Endodermal cell (in vitro differentiated cells): ENCODE data around the gene DHTKD1. TPM values are rescaled to one million over a fixed set of nuclear protein-coding genes. Genes with fewer than 3 reads are reported as not detected.

Source experiments
- DNase-seq: peaks from one replicate; pipeline ENCODE4 v3.0.0-alpha.2; 2017
- H3K27ac ChIP-seq: 2 replicates; pipeline ENCODE4 v1.5.1; 2013; ENCODE audit warnings: mild to moderate bottlenecking, low read depth, low read length, moderate library complexity
- H3K27me3 ChIP-seq: 2 replicates; pipeline ENCODE4 v1.6.1; 2013; ENCODE audit warnings: mild to moderate bottlenecking, low read length, moderate library complexity; ENCODE audit not compliant: insufficient read depth, control insufficient read depth, poor library complexity, severe bottlenecking
- H3K36me3 ChIP-seq: 2 replicates; pipeline ENCODE4 v1.7.0; 2013; ENCODE audit warnings: mild to moderate bottlenecking, low read length, moderate library complexity; ENCODE audit not compliant: control insufficient read depth, insufficient read depth
- H3K4me1 ChIP-seq: one replicate; pipeline ENCODE4 v1.7.0; 2013; ENCODE audit warnings: low read length; ENCODE audit not compliant: control insufficient read depth, insufficient read depth
- H3K4me3 ChIP-seq: 2 replicates; pipeline ENCODE4 v1.5.1; 2013; ENCODE audit warnings: mild to moderate bottlenecking, low read length, moderate library complexity
- H3K9ac ChIP-seq: 2 replicates; pipeline ENCODE4 v1.6.1; 2013; ENCODE audit warnings: mild to moderate bottlenecking, low read length, moderate library complexity; ENCODE audit not compliant: poor library complexity, severe bottlenecking; ENCODE audit errors: extremely low read depth
- H3K9me3 ChIP-seq: 2 replicates; pipeline ENCODE4 v1.6.1; 2013; ENCODE audit warnings: mild to moderate bottlenecking, low read length, moderate library complexity; ENCODE audit not compliant: control insufficient read depth
- H3K27ac Mint-ChIP-seq: 2 replicates; pipeline ENCODE4 v1.8.0; 2020; ENCODE audit warnings: mixed read lengths
- H3K27me3 Mint-ChIP-seq: 2 replicates; pipeline ENCODE4 v1.8.0; 2021; ENCODE audit warnings: mild to moderate bottlenecking, mixed read lengths; ENCODE audit not compliant: insufficient read depth
- H3K36me3 Mint-ChIP-seq: 2 replicates; pipeline ENCODE4 v1.8.0; 2020; ENCODE audit warnings: low read depth, mixed read lengths
- H3K4me1 Mint-ChIP-seq: 2 replicates; pipeline ENCODE4 v1.8.0; 2020; ENCODE audit warnings: mixed read lengths
- H3K4me3 Mint-ChIP-seq: 2 replicates; pipeline ENCODE4 v1.8.0; 2020; ENCODE audit warnings: mild to moderate bottlenecking, moderate library complexity, mixed read lengths
- H3K9me3 Mint-ChIP-seq: 2 replicates; pipeline ENCODE4 v1.8.0; 2020; ENCODE audit warnings: mild to moderate bottlenecking, mixed read lengths
- WGBS, 2 experiments: methylation state at CpG; one replicate each; pipeline versions ENCODE4 v1.1.5 to v1.1.7; 2013; ENCODE audit warnings: missing lambda C conversion rate in 2 of 2, mixed read lengths in 1 of 2; ENCODE audit not compliant: insufficient coverage in 1 of 2, insufficient read length in 1 of 2; 5-methylcytosine and 5-hydroxymethylcytosine counted together
- total RNA-seq, 2 donors: library from RNA; stranded (reverse); fragmentation: NEBNext Ultra II Directional in 1 of 2; extraction: Animal tissue kit (Norgen Biotek cat#: 25700) in 1 of 2; gene quantifications; 2 replicates in 1 of 2; 3 replicates in 1 of 2; pipeline ENCODE4 v1.2.1, GENCODE V29; 2021
- TF ChIP-seq, protein P1 (sequence below): fragments of 200-600 bp; sonication (generic); conservative IDR thresholded peaks from 2 replicates; pipeline ENCODE4 v1.5.0; 2021; ENCODE audit warnings: antibody characterized with exemption, mild to moderate bottlenecking

Gene DHTKD1
- total RNA-seq, 2 donors from 2014 or later = 56.9 to 61.5 TPM

DNA sequence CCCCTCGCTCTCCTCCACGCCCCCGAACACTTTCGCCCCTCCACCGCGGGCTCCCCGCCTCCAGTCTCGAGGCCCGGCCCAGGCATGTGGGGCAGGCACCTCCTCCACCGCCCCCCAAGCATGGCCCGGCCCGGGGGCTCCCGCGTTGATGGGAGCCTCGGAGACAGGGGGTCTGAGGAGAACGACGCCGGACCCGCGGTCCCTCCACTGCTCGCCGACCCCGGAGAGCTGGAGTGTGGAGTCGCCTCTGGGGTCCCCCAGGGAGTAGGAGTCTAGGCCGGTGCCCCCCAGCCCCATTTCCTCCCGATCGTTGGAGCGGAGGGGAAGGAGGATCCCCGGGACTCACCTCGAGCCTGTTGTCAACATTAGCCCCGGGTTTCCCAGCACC lies 26.4 kb upstream of the DHTKD1 start:
- H3K4me3 Mint-ChIP-seq = peak overlapping the region; percentile 96
- peaks cover 4% of the 10 kb centered on the region for H3K9me3 Mint-ChIP-seq
- H3K27me3 Mint-ChIP-seq = no peaks in the 10 kb centered on the region
- H3K27ac ChIP-seq = peak overlapping the region; percentile 100
- WGBS, 2 experiments = 0% methylated on average over 1 to 30 of the region's 31 CpGs
- no peak for DNase-seq
- H3K36me3 ChIP-seq = no peaks in the 10 kb centered on the region
- no peaks in the 10 kb centered on the region for H3K9me3 ChIP-seq
- peak overlapping the region; percentile 89 for H3K4me3 ChIP-seq
- TF ChIP-seq, protein P1, sequence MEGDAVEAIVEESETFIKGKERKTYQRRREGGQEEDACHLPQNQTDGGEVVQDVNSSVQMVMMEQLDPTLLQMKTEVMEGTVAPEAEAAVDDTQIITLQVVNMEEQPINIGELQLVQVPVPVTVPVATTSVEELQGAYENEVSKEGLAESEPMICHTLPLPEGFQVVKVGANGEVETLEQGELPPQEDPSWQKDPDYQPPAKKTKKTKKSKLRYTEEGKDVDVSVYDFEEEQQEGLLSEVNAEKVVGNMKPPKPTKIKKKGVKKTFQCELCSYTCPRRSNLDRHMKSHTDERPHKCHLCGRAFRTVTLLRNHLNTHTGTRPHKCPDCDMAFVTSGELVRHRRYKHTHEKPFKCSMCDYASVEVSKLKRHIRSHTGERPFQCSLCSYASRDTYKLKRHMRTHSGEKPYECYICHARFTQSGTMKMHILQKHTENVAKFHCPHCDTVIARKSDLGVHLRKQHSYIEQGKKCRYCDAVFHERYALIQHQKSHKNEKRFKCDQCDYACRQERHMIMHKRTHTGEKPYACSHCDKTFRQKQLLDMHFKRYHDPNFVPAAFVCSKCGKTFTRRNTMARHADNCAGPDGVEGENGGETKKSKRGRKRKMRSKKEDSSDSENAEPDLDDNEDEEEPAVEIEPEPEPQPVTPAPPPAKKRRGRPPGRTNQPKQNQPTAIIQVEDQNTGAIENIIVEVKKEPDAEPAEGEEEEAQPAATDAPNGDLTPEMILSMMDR = no peak
- H3K36me3 Mint-ChIP-seq = peaks cover 12% of the 10 kb centered on the region
- H3K27me3 ChIP-seq = no peaks in the 10 kb centered on the region
- H3K27ac Mint-ChIP-seq = peak overlapping the region; percentile 100
- H3K4me1 ChIP-seq = no peaks in the 10 kb centered on the region
- peak overlapping the region; percentile 99 for H3K9ac ChIP-seq
- peaks cover 16% of the 10 kb centered on the region for H3K4me1 Mint-ChIP-seq

DNA sequence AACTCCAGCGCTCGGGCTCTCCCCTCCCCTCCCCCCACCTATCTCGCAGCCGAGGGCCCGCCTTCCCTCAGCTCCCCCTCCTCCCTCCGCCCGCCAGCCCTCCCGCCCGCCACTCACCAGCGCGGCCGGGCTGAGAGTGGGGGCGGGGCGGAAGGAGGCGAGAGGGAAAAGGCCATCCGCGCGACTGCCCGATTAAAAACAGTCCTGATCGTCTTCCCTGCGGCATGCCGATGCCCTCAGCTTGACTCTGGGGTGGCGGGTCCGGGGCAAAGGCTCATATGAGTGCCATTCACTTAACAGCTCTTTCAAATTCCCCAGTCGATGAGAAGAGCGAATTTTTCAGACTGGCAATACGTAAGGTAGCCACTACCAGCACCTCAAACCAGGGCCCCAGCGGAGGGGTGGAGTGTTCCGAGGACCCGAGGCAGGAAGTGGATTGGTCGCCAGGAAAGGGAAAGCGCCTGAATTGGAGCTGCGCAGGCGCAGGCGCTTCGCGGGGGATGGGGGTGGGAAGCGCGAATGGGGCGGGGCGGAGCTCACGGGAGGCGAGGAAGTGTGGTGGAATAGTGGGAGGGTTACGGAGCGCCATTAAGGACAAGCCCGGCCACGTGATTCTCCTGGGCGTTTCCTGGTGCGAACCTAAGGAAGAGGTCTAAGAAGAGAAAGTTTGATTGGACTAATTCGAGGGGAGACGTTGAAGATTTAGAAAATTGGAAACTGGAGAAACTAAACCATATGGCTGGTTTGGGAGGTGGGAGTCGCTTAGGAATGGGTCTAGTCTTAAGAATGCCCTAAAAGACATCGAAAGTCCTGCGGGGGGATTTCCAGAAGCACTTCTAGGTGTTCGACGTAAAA lies 25.7 kb upstream of the DHTKD1 start, which contains the start of gene UPF2:
UPF2 (minus strand) TSS at position 13 of the 855 bp plus-strand sequence. CDS start 7,386 bp downstream, outside the sequence.
- Mint-ChIP-seq H3K27me3 (no peaks in the 10 kb centered on the region), H3K36me3 (peaks cover 10% of the 10 kb centered on the region), H3K27ac (peak within 1 kb of the TSS; percentile 100), H3K4me3 (peak within 1 kb of the TSS; percentile 96), H3K4me1 (peaks cover 16% of the 10 kb centered on the region), H3K9me3 (peaks cover 4% of the 10 kb centered on the region)
- Histone ChIP-seq H3K9ac (peak within 1 kb of the TSS; percentile 99), H3K27ac (peak within 1 kb of the TSS; percentile 100), H3K4me3 (peak within 1 kb of the TSS; percentile 89), H3K27me3 (no peaks in the 10 kb centered on the region), H3K4me1 (no peaks in the 10 kb centered on the region), H3K9me3 (no peaks in the 10 kb centered on the region), H3K36me3 (no peaks in the 10 kb centered on the region)
- DNase-seq = peak; percentile 99
- TF ChIP-seq, protein P1 = no peak
- WGBS, 2 experiments = 6 to 24% methylated on average over 15 to 54 of the region's 56 CpGs

DNA sequence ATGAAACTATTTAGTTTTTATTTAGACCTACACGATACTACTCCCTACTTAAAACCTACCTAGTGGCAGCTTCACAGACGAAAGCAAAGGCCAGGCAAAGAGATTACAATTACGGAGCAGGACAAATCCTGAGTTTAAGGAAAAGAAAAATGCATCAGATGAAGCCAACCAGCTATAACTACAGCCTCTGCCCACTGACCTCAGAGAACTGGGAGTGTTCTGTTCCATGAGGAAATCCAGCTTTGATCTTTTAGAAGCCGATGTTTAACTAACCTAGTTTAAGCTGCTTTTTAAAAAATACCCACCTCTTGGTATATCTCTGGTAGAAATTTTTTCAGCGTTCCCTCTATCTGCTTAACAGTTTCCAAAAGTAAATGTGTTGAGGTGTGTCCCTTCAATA lies 23.2 kb upstream of the DHTKD1 start:
- H3K9me3 ChIP-seq = no peaks in the 10 kb centered on the region
- H3K27me3 ChIP-seq = no peaks in the 10 kb centered on the region
- TF ChIP-seq, protein P1 = no peak
- H3K36me3 ChIP-seq = no peaks in the 10 kb centered on the region
- 92 to 100% methylated on average over 3 to 5 of the region's 5 CpGs for WGBS, 2 experiments
- H3K4me1 Mint-ChIP-seq = peaks cover 13% of the 10 kb centered on the region
- no peaks in the 10 kb centered on the region for H3K36me3 Mint-ChIP-seq
- H3K4me3 ChIP-seq = no peak overlapping the region
- H3K27me3 Mint-ChIP-seq = no peaks in the 10 kb centered on the region
- no peak overlapping the region for H3K9ac ChIP-seq
- H3K27ac Mint-ChIP-seq = no peak overlapping the region
- no peak for DNase-seq
- no peaks in the 10 kb centered on the region for H3K4me1 ChIP-seq
- peaks cover 4% of the 10 kb centered on the region for H3K9me3 Mint-ChIP-seq
- H3K27ac ChIP-seq = no peak overlapping the region
- no peak overlapping the region for H3K4me3 Mint-ChIP-seq
